ENCODE measurements around the gene PGAP3.
A peak's percentile ranks its signal among the peaks of the same experiment; 100 is the strongest.

Gene PGAP3

DNA sequence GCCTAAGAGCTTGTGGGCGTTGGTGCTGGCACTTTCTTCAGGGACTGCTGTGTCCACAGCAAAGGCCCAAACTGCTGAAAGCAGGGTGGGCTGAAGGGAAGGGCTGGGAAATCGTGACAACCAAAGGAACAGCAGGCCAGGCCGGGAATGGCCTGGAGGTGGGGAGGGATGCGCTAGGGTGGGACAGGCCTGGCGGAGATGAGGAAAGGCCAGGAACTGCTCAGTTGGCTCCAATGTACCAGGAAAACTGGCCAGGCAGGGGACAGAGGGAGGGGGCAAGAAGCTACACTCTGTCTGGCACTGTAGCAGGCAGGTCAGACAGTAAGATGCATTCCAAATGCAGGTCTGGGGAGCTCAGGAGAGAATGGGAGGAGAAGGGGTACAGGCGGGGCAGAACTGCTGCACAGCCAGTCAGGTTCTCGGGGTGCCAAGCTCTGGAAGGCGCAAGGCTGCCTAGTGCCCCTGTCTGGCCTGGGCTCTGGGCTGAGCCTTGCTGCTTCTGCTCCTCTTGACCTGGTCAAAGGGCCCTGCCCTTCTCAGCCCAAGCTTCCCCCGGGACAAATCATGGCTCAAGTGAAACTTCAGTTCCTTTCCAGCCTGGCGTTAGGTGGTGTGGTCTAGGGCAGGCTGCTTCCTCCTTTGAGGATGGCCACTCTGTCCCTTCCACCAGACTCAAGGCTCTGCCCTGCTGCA lies 12.3 kb downstream of the PGAP3 start:
- Mint-ChIP-seq H3K36me3 (peaks cover 4 to 18% of the 10 kb centered on the region in 2 donors), H3K27me3 (peaks cover 0 to 6% of the 10 kb centered on the region in 2 donors), H3K9me3 (no peaks in the 10 kb centered on the region), H3K27ac (peak overlapping the region; percentile 88), H3K4me3 (peak overlapping the region; percentile 49 to 70), H3K4me1 (peaks cover 75 to 96% of the 10 kb centered on the region in 2 donors)
- peak; percentile 4 to 7 for ATAC-seq (replicated peaks)
- no peak for DNase-seq

- peak overlapping the region; percentile 49 to 70 for H3K4me3 Mint-ChIP-seq
- ATAC-seq (replicated peaks) = peak; percentile 62 to 73
- H3K4me1 Mint-ChIP-seq = peaks cover 70 to 92% of the 10 kb centered on the region in 2 donors
- peaks cover 4 to 16% of the 10 kb centered on the region in 2 donors for H3K36me3 Mint-ChIP-seq
- H3K27me3 Mint-ChIP-seq = peaks cover 0 to 6% of the 10 kb centered on the region in 2 donors
- DNase-seq = peak; percentile 54
- no peaks in the 10 kb centered on the region for H3K9me3 Mint-ChIP-seq
- H3K27ac Mint-ChIP-seq = peak overlapping the region; percentile 88
Measured at GRCh38 chr17:39674702-39675389, 13.0 kb downstream of the PGAP3 start.

- H3K4me3 Mint-ChIP-seq = no peak overlapping the region
- H3K27me3 Mint-ChIP-seq = peaks cover 0 to 6% of the 10 kb centered on the region in 2 donors
- H3K9me3 Mint-ChIP-seq = no peaks in the 10 kb centered on the region
- DNase-seq (no peak), ATAC-seq (replicated peaks) (no peak)
- peaks cover 63 to 89% of the 10 kb centered on the region in 2 donors for H3K4me1 Mint-ChIP-seq
- peak overlapping the region; percentile 42 for H3K27ac Mint-ChIP-seq
- peaks cover 4 to 16% of the 10 kb centered on the region in 2 donors for H3K36me3 Mint-ChIP-seq
Measured at GRCh38 chr17:39674179-39674578, 13.7 kb downstream of the PGAP3 start.

- H3K4me3 Mint-ChIP-seq = no peak overlapping the region
- no peak for ATAC-seq (replicated peaks)
- H3K9me3 Mint-ChIP-seq = no peaks in the 10 kb centered on the region
- H3K27ac Mint-ChIP-seq = peak overlapping the region; percentile 42
- H3K4me1 Mint-ChIP-seq = peaks cover 60 to 89% of the 10 kb centered on the region in 2 donors
- DNase-seq = no peak
- H3K27me3 Mint-ChIP-seq = peaks cover 4 to 11% of the 10 kb centered on the region in 2 donors
- peaks cover 6 to 10% of the 10 kb centered on the region in 2 donors for H3K36me3 Mint-ChIP-seq
Measured at GRCh38 chr17:39673335-39674081, 14.3 kb downstream of the PGAP3 start.

DNA sequence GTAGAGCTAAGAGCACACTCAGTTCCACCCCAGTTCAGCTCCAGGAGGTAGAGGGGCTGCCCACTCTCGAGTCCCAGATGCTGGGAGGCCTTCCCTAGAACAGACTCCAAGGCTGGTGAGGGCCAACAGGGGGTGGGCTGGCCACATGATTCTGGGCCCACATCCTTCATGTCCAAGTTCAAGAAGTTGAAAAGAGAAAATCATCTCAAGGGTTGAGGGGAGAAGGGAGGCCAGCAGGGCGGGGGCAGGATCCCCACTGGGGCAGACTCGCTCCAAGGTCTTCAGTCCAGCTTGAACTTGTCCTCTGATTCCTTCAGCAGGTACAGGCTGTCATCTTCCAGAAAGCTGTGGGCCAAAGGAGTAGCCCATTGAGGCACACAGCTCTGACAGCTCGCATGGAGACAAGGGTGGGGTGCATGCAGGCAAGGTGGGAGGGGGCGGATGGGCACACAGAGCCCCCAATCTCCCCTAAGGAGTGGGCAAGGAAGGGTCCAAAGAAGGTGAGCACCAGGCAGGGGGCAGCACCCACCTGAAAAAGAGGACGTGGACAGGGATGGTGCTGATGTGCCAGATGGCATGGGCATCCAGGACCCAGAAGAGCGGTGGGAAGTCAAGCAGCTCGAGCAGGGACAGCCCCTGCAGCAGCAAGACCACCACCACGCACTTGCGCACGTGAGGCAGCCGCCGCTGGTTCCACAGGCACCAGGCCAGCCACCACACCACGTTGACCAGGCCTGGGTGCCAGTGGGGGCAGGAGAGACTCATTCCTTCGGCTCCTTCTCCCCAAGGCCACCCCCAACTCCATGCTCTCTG lies 15.1 kb downstream of the PGAP3 start:
- Mint-ChIP-seq H3K4me3 (no peak overlapping the region), H3K27ac (peak overlapping the region; percentile 47), H3K36me3 (peaks cover 8 to 10% of the 10 kb centered on the region in 2 donors), H3K27me3 (peaks cover 6 to 14% of the 10 kb centered on the region in 2 donors), H3K9me3 (no peaks in the 10 kb centered on the region), H3K4me1 (peaks cover 53 to 89% of the 10 kb centered on the region in 2 donors)
- DNase-seq (no peak), ATAC-seq (replicated peaks) (no peak)

DNA sequence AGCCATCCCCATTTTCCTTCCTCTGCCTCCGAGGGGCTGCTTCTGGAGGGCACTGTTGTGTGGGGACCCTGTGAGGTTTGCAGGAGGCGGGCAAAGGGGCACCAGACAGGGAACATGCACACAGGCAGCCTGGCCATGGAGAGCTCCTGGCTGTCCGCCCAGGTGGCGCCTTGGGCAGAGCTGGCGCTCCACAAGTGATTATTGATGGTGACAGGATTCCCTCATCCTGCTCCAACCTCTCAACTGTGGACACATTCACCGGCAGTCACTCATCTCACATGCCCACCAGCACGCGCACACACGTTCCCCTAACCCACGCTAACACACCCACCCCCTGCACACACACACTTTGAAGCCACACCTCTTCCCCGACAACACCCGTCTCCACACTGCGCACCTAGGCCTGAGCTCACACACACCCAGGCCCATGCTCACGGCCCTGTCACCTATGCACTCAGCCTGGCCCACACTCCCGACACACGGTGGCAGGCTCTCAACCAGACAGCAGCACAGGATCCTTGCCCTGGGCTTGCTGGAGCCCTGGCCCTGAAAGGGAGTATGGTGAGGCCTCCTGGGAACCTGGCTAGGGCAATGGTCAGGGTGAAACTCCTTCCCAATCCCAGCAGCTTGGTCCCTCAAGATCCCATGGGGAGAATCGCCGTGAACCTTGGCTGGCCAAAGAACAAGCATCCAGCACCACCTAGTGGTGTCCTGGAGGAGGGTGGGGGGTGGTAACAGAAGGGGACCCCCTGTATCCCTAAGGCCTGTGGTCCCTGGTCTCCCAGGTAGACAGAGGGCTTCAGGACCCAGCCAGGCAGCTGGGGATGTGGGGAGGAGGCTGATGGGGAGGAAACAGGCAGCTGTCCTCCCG lies 16.0 kb downstream of the PGAP3 start:
- Mint-ChIP-seq H3K4me1 (peaks cover 47 to 84% of the 10 kb centered on the region in 2 donors), H3K4me3 (peak overlapping the region in 1 of 2 donors; percentile 23), H3K36me3 (peaks cover 6 to 8% of the 10 kb centered on the region in 2 donors), H3K27me3 (peaks cover 6 to 18% of the 10 kb centered on the region in 2 donors), H3K27ac (peak overlapping the region; percentile 85), H3K9me3 (no peaks in the 10 kb centered on the region)
- peak in 1 of 2 donors; percentile 15 for ATAC-seq (replicated peaks)
- DNase-seq = no peak

- Mint-ChIP-seq H3K27ac (no peak overlapping the region), H3K4me1 (peaks cover 43 to 84% of the 10 kb centered on the region in 2 donors), H3K36me3 (peaks cover 3 to 8% of the 10 kb centered on the region in 2 donors), H3K27me3 (peaks cover 10 to 28% of the 10 kb centered on the region in 2 donors), H3K4me3 (no peak overlapping the region), H3K9me3 (no peaks in the 10 kb centered on the region)
- ATAC-seq (replicated peaks) = no peak
- no peak for DNase-seq
Measured at GRCh38 chr17:39670746-39671145, 17.1 kb downstream of the PGAP3 start.

- H3K4me1 Mint-ChIP-seq = peaks cover 44 to 84% of the 10 kb centered on the region in 2 donors
- no peaks in the 10 kb centered on the region for H3K9me3 Mint-ChIP-seq
- ATAC-seq (replicated peaks) (no peak), DNase-seq (no peak)
- peaks cover 10 to 28% of the 10 kb centered on the region in 2 donors for H3K27me3 Mint-ChIP-seq
- H3K36me3 Mint-ChIP-seq = peaks cover 3 to 8% of the 10 kb centered on the region in 2 donors
- H3K4me3 Mint-ChIP-seq = no peak overlapping the region
- H3K27ac Mint-ChIP-seq = no peak overlapping the region
Measured at GRCh38 chr17:39669897-39670735, 17.7 kb downstream of the PGAP3 start.

GRCh38 chr17:39667945-39668924 lies 19.6 kb downstream of the PGAP3 start, which contains the start of gene PNMT:
TSS of gene PNMT (plus strand) at chr17:39668453. CDS start at chr17:39668476, 23 bp downstream.
- H3K4me3 Mint-ChIP-seq = peak within 1 kb of the TSS; percentile 61 to 85
- peak; percentile 71 to 77 for ATAC-seq (replicated peaks)
- peaks cover 37 to 77% of the 10 kb centered on the region in 2 donors for H3K4me1 Mint-ChIP-seq
- peak within 1 kb of the TSS; percentile 84 for H3K27ac Mint-ChIP-seq
- peak; percentile 52 for DNase-seq
- H3K27me3 Mint-ChIP-seq = peaks cover 10 to 28% of the 10 kb centered on the region in 2 donors
- H3K9me3 Mint-ChIP-seq = no peaks in the 10 kb centered on the region
- peaks cover 11% of the 10 kb centered on the region in 2 donors for H3K36me3 Mint-ChIP-seq

- Mint-ChIP-seq H3K9me3 (no peaks in the 10 kb centered on the region), H3K4me3 (peak overlapping the region; percentile 61 to 85), H3K36me3 (peaks cover 10 to 15% of the 10 kb centered on the region in 2 donors), H3K27ac (peak overlapping the region; percentile 76), H3K27me3 (peaks cover 10 to 28% of the 10 kb centered on the region in 2 donors), H3K4me1 (peaks cover 37 to 76% of the 10 kb centered on the region in 2 donors)
- DNase-seq (no peak), ATAC-seq (replicated peaks) (peak in 1 of 2 donors; percentile 33)
Measured at GRCh38 chr17:39667262-39667944, 20.5 kb downstream of the PGAP3 start.
